CD4-positive, CD25-positive, alpha-beta regulatory T cell (primary cell): ENCODE measurements around the gene MCOLN2. TPM values are rescaled to one million over a fixed set of nuclear protein-coding genes. Genes with fewer than 3 reads are reported as not detected.

Experiments used
- ATAC-seq, 2 donors: fragments of 150-1000 bp; cut with Tn5 transposase; one replicate each; pipeline ENCODE4 v1.10.0; 2021; ENCODE audit warnings: low read depth in 2 of 2, moderate number of reproducible peaks in 2 of 2, moderate library complexity in 1 of 2
- DNase-seq, 3 donors: peaks; one replicate each; pipeline versions ENCODE4 v3.0.0 to v3.0.0-alpha.2; 2012 to 2022; ENCODE audit warnings: mixed read lengths in 1 of 3
- H3K27ac ChIP-seq: one replicate; pipeline ENCODE4 v1.7.0; 2013; ENCODE audit warnings: mild to moderate bottlenecking, low read length; ENCODE audit not compliant: insufficient read depth, poor library complexity, severe bottlenecking
- H3K27me3 ChIP-seq: one replicate; pipeline ENCODE4 v1.7.0; 2013; ENCODE audit warnings: low read length; ENCODE audit not compliant: control insufficient read depth, insufficient read depth
- H3K36me3 ChIP-seq: one replicate; pipeline ENCODE4 v1.7.0; 2013; ENCODE audit warnings: mild to moderate bottlenecking, low read length, moderate library complexity; ENCODE audit not compliant: control insufficient read depth, insufficient read depth
- H3K4me1 ChIP-seq: 2 replicates; pipeline ENCODE4 v1.7.0; 2013; ENCODE audit warnings: mild to moderate bottlenecking, low read length; ENCODE audit not compliant: insufficient read depth, control insufficient read depth, poor library complexity, severe bottlenecking
- H3K4me3 ChIP-seq: one replicate; pipeline ENCODE4 v1.7.0; 2013; ENCODE audit warnings: low read depth, mild to moderate bottlenecking, low read length, moderate library complexity
- H3K9me3 ChIP-seq, 2 experiments: 1 replicate in 1 of 2; 2 replicates in 1 of 2; pipeline ENCODE4 v1.7.0; 2013; ENCODE audit warnings: low read length in 2 of 2, mild to moderate bottlenecking in 1 of 2, moderate library complexity in 1 of 2; ENCODE audit not compliant: control insufficient read depth in 2 of 2
- H3K27ac Mint-ChIP-seq, 3 donors: one replicate each; pipeline ENCODE4 v1.8.0; 2020 to 2022; ENCODE audit warnings: mild to moderate bottlenecking in 3 of 3, mixed read lengths in 3 of 3, moderate library complexity in 2 of 3
- H3K27me3 Mint-ChIP-seq: one replicate; pipeline ENCODE4 v1.8.0; 2022; ENCODE audit warnings: mild to moderate bottlenecking, mixed read lengths
- H3K36me3 Mint-ChIP-seq: one replicate; pipeline ENCODE4 v1.8.0; 2020; ENCODE audit warnings: mixed read lengths
- H3K4me1 Mint-ChIP-seq, 4 donors: one replicate each; pipeline ENCODE4 v1.8.0; 2020 to 2022; ENCODE audit warnings: mixed read lengths in 4 of 4, mild to moderate bottlenecking in 1 of 4
- H3K4me3 Mint-ChIP-seq, 4 donors: one replicate each; pipeline ENCODE4 v1.8.0; 2020 to 2022; ENCODE audit warnings: mild to moderate bottlenecking in 4 of 4, mixed read lengths in 4 of 4, moderate library complexity in 3 of 4
- H3K9me3 Mint-ChIP-seq, 7 donors: one replicate each; pipeline ENCODE4 v1.8.0; 2020 to 2022; ENCODE audit warnings: mixed read lengths in 7 of 7, mild to moderate bottlenecking in 3 of 7, moderate library complexity in 2 of 7
- polyA plus RNA-seq, 4 donors: library from polyadenylated mRNA; unstranded; fragments of 300-500 nt; fragmentation: Illumina TruSeq; gene quantifications; one replicate each; pipeline ENCODE4 v1.2.3, GENCODE V29; 2021
- total RNA-seq: library from RNA; stranded (reverse); gene quantifications from one replicate; pipeline ENCODE4 v1.2.3, GENCODE V29; 2022

Gene MCOLN2
- total and polyA plus RNA-seq, 5 donors from 2014 or later, result 0.47 to 6.4 (median 0.65) TPM; not detected in 1

DNA sequence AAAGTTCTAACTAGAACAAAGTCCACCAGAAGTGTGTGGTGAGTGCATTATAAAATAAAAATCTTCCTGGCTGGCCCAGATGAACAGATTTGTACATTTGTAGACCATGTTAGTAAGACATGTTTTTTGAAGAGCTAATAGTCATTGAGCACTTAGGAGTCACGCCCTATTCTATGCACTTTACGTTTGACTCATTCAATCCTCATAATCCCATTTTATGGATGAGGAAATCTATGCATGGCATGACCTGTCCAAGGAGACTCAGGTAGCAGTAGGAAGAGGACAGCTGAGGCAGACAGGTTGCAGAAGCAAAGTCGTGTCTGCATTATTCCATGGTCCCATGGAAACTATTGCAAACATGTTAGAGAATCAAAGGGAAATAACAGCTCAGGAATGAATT, 73.6 kb downstream of the MCOLN2 start:
- Mint-ChIP-seq H3K4me3 (no peak overlapping the region), H3K4me1 (no peaks in the 10 kb centered on the region), H3K27ac (no peak overlapping the region), H3K9me3 (no peaks in the 10 kb centered on the region), H3K36me3 (no peaks in the 10 kb centered on the region), H3K27me3 (peaks cover 11% of the 10 kb centered on the region)
- Histone ChIP-seq H3K4me1 (no peaks in the 10 kb centered on the region), H3K36me3 (no peaks in the 10 kb centered on the region), H3K9me3 (no peaks in the 10 kb centered on the region), H3K27me3 (no peaks in the 10 kb centered on the region), H3K27ac (no peak overlapping the region), H3K4me3 (no peak overlapping the region)
- DNase-seq (no peak), ATAC-seq (no peak)

DNA sequence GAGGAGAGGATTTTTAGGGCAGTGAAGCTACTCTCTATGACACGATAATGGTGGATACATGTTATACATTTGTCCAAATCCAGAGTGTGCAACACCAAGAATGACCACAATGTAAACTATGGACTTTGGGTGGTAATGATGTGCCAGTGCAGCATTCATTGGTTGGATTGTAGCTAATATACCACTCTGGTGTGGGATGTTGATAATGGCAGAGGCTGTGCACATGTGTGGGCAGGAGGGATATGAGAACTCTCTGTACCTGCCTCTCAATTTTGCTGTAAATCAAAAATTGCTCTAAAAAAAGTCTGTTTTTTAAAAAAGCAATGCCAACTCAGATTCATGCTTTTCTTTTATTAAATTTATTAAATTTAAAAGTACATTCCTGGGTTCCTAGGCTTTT, 76.8 kb downstream of the MCOLN2 start:
- H3K4me3 Mint-ChIP-seq, result no peak overlapping the region
- Histone ChIP-seq H3K9me3 (no peaks in the 10 kb centered on the region), H3K27ac (no peak overlapping the region), H3K4me3 (no peak overlapping the region), H3K27me3 (no peaks in the 10 kb centered on the region), H3K4me1 (no peaks in the 10 kb centered on the region), H3K36me3 (no peaks in the 10 kb centered on the region)
- H3K36me3 Mint-ChIP-seq, result no peaks in the 10 kb centered on the region
- H3K4me1 Mint-ChIP-seq, result no peaks in the 10 kb centered on the region
- DNase-seq (no peak), ATAC-seq (no peak)
- H3K27ac Mint-ChIP-seq, result no peak overlapping the region
- no peaks in the 10 kb centered on the region for H3K9me3 Mint-ChIP-seq
- peaks cover 4% of the 10 kb centered on the region for H3K27me3 Mint-ChIP-seq

GRCh38 chr1:84919461-84919970, 77.4 kb downstream of the MCOLN2 start:
- Mint-ChIP-seq H3K4me3 (no peak overlapping the region), H3K4me1 (no peaks in the 10 kb centered on the region), H3K27me3 (peaks cover 4% of the 10 kb centered on the region), H3K36me3 (no peaks in the 10 kb centered on the region), H3K9me3 (no peaks in the 10 kb centered on the region), H3K27ac (no peak overlapping the region)
- DNase-seq (no peak), ATAC-seq (no peak)
- Histone ChIP-seq H3K36me3 (no peaks in the 10 kb centered on the region), H3K4me3 (no peak overlapping the region), H3K27me3 (no peaks in the 10 kb centered on the region), H3K27ac (no peak overlapping the region), H3K4me1 (no peaks in the 10 kb centered on the region), H3K9me3 (no peaks in the 10 kb centered on the region)

DNA sequence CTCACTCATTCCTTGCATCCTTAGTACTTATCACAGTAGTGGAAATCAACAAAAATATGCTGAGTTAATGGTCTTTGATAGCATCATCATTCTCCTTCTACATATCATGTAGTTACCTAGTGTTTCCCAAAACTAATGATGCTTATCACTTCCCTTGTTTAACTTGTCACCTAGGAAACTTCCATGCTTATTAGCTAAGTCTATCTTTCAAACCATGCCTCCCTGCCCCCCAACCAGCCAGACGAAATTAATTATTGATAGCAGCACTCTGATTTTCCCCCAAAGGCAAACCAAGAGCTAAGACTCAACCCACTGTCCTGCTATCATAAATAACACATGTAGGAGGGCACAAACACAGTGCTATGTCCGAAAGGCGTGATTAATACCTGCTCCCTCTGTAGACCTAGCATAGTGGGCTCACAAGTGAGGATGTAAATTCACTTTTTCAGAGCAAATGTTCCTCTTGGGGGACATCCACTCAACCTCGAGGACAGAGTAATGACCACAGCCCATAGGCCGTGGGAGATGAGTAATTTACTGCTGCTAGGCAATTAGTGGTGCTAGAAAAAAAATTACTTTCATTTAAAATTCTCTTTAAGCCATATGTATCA, 78.1 kb downstream of the MCOLN2 start:
- Mint-ChIP-seq H3K9me3 (no peaks in the 10 kb centered on the region), H3K4me3 (no peak overlapping the region), H3K36me3 (no peaks in the 10 kb centered on the region), H3K4me1 (no peaks in the 10 kb centered on the region), H3K27ac (no peak overlapping the region), H3K27me3 (peaks cover 4% of the 10 kb centered on the region)
- H3K4me1 ChIP-seq, result no peaks in the 10 kb centered on the region
- DNase-seq (no peak), ATAC-seq (no peak)
- no peak overlapping the region for H3K4me3 ChIP-seq
- no peaks in the 10 kb centered on the region for H3K9me3 ChIP-seq
- H3K36me3 ChIP-seq, result no peaks in the 10 kb centered on the region
- no peaks in the 10 kb centered on the region for H3K27me3 ChIP-seq
- no peak overlapping the region for H3K27ac ChIP-seq

- ATAC-seq (no peak), DNase-seq (no peak)
- H3K36me3 Mint-ChIP-seq, result no peaks in the 10 kb centered on the region
- H3K4me3 ChIP-seq, result no peak overlapping the region
- H3K4me3 Mint-ChIP-seq, result no peak overlapping the region
- H3K4me1 ChIP-seq, result no peaks in the 10 kb centered on the region
- no peaks in the 10 kb centered on the region for H3K27me3 ChIP-seq
- H3K27ac Mint-ChIP-seq, result no peak overlapping the region
- H3K9me3 Mint-ChIP-seq, result no peaks in the 10 kb centered on the region
- no peaks in the 10 kb centered on the region for H3K9me3 ChIP-seq
- H3K36me3 ChIP-seq, result no peaks in the 10 kb centered on the region
- no peaks in the 10 kb centered on the region for H3K4me1 Mint-ChIP-seq
- H3K27me3 Mint-ChIP-seq, result peaks cover 11% of the 10 kb centered on the region
- H3K27ac ChIP-seq, result no peak overlapping the region
These were observed 80.0 kb downstream of the MCOLN2 start for GRCh38 chr1:84916897-84917296.

DNA sequence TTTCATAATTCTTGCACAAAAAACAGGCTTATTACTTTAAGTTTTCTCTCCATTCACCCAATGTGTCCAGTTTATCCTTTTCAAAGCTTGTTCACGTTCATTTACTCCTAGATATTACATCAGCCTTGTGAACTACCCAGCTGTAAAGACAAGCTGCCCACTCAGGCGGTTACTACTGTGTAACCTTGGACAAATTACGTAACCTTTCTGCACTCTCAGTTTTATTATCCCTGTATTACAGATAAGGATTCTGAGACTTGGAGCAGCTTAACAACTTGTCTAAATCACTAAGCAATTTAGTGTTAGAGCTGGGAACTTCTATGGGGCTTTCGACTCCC, 83.4 kb downstream of the MCOLN2 start:
- no peaks in the 10 kb centered on the region for H3K9me3 ChIP-seq
- H3K4me3 ChIP-seq, result no peak overlapping the region
- no peaks in the 10 kb centered on the region for H3K4me1 Mint-ChIP-seq
- H3K4me3 Mint-ChIP-seq, result no peak overlapping the region
- no peak overlapping the region for H3K27ac ChIP-seq
- peaks cover 12% of the 10 kb centered on the region for H3K27me3 Mint-ChIP-seq
- H3K27me3 ChIP-seq, result no peaks in the 10 kb centered on the region
- no peaks in the 10 kb centered on the region for H3K36me3 ChIP-seq
- DNase-seq (no peak), ATAC-seq (no peak)
- no peaks in the 10 kb centered on the region for H3K4me1 ChIP-seq
- no peak overlapping the region for H3K27ac Mint-ChIP-seq
- H3K36me3 Mint-ChIP-seq, result no peaks in the 10 kb centered on the region
- peaks cover 0 to 4% (median 0%) of the 10 kb centered on the region in 7 donors for H3K9me3 Mint-ChIP-seq

- Histone ChIP-seq H3K36me3 (no peaks in the 10 kb centered on the region), H3K27ac (no peak overlapping the region), H3K27me3 (no peaks in the 10 kb centered on the region), H3K9me3 (no peaks in the 10 kb centered on the region), H3K4me1 (no peaks in the 10 kb centered on the region), H3K4me3 (no peak overlapping the region)
- Mint-ChIP-seq H3K27ac (no peak overlapping the region), H3K4me3 (no peak overlapping the region), H3K27me3 (peaks cover 12% of the 10 kb centered on the region), H3K9me3 (peaks cover 0 to 4% (median 0%) of the 10 kb centered on the region in 7 donors), H3K4me1 (no peaks in the 10 kb centered on the region), H3K36me3 (no peaks in the 10 kb centered on the region)
- DNase-seq, result no peak
- no peak for ATAC-seq
These were observed 84.0 kb downstream of the MCOLN2 start for GRCh38 chr1:84912726-84913554.
